HCT116 (cell line): Measurements from ENCODE around the gene MAP2K5. TPM values are rescaled to one million over a fixed set of nuclear protein-coding genes. Genes with fewer than 3 reads are reported as not detected.

Experiments
- ATAC-seq: fragments of 200-7000 bp; cut with Tn5 transposase; 2 replicates; pipeline ENCODE4 v1.9.1; 2020; ENCODE audit warnings: mild to moderate bottlenecking, moderate library complexity
- BruUV-seq: library from RNA; stranded (reverse); fragments of 400-500 nt; replicated peaks from 2 replicates; lab custom pipeline; 2021; lab: Mats Ljungman, UMichigan
- CTCF ChIA-PET: fragments of 300-600 bp; sonication (Branson Sonifier 250); formaldehyde crosslinking; loops from one replicate; lab custom pipeline; 2021; ENCODE audit warnings: antibody characterized with exemption; lab: Charles Lee
- POLR2A ChIA-PET: fragments of 300-600, 350-600 bp; sonication (Branson Sonifier 250); formaldehyde crosslinking; loops from one replicate; lab custom pipeline; 2021; ENCODE audit warnings: antibody characterized with exemption; lab: Charles Lee
- RAD21 ChIA-PET, 2 experiments: fragments of 300-600 bp; sonication (Branson Sonifier 250); formaldehyde crosslinking; loops; one replicate each; lab custom pipeline; 2023; ENCODE audit warnings: low total read pairs in 2 of 2; ENCODE audit not compliant: uncharacterized antibody in 2 of 2, unreplicated experiment in 2 of 2, low non-redundant PET in 1 of 2; lab: Charles Lee
- DNase-seq: peaks from one replicate; pipeline ENCODE4 v3.0.0-alpha.2; 2010; ENCODE audit warnings: low read depth, low spot score
- H2AFZ ChIP-seq: fragments of 200-600 bp; shearing (Covaris generic), sonication (generic); 2 replicates; pipeline ENCODE4 v1.6.1; 2017; ENCODE audit warnings: low read depth, mixed run types, mixed read lengths, antibody characterized with exemption, low read length; ENCODE audit not compliant: poor library complexity, severe bottlenecking
- H3K27ac ChIP-seq: 2 replicates; pipeline ENCODE4 v1.5.1; 2012; ENCODE audit warnings: low read depth, low read length
- H3K27me3 ChIP-seq: fragments of 200-600 bp; sonication (generic); 2 replicates; pipeline ENCODE4 v1.6.1; 2016; ENCODE audit warnings: mixed run types, low read length, mixed read lengths; ENCODE audit not compliant: insufficient read depth
- H3K36me3 ChIP-seq, 2 experiments: fragments of 200-500 bp in 1 of 2; fragments of 200-600 bp in 1 of 2; sonication (Bioruptor generic) in 1 of 2; sonication (generic) in 1 of 2; 2 replicates each; pipeline versions ENCODE4 v1.5.1 to v1.6.1; 2014 to 2016; ENCODE audit warnings: low read length in 2 of 2, inconsistent platforms in 1 of 2, mixed read lengths in 1 of 2, mixed run types in 1 of 2; ENCODE audit not compliant: insufficient read depth in 2 of 2, control insufficient read depth in 1 of 2
- H3K4me1 ChIP-seq, 2 experiments: fragments of 200-600 bp in 1 of 2; sonication (generic) in 1 of 2; 2 replicates each; pipeline versions ENCODE4 v1.5.1 to v1.6.1; 2012 to 2017; ENCODE audit warnings: low read length in 2 of 2, inconsistent platforms in 1 of 2, mild to moderate bottlenecking in 1 of 2, mixed read lengths in 1 of 2, mixed run types in 1 of 2, moderate library complexity in 1 of 2; ENCODE audit not compliant: insufficient read depth in 2 of 2, control insufficient read depth in 1 of 2
- H3K4me2 ChIP-seq: fragments of 200-600 bp; sonication (generic); 2 replicates; pipeline ENCODE4 v1.6.1; 2017; ENCODE audit warnings: mixed run types, low read length, mixed read lengths
- H3K4me3 ChIP-seq, 2 experiments: fragments of 200-600 bp in 1 of 2; sonication (generic) in 1 of 2; replicated peaks in 1 of 2; 2 replicates each; pipeline ENCODE4 v1.5.1; 2011 to 2016; ENCODE audit warnings: low read length in 2 of 2, control low read depth in 1 of 2, low read depth in 1 of 2, mild to moderate bottlenecking in 1 of 2, mixed read lengths in 1 of 2, mixed run types in 1 of 2
- H3K79me2 ChIP-seq: fragments of 200-600 bp; sonication (generic); 2 replicates; pipeline ENCODE4 v1.6.1; 2017; ENCODE audit warnings: mild to moderate bottlenecking, mixed run types, low read length, moderate library complexity, mixed read lengths; ENCODE audit not compliant: insufficient read depth
- H3K9ac ChIP-seq: fragments of 200-600 bp; sonication (generic); 2 replicates; pipeline ENCODE4 v1.6.1; 2016; ENCODE audit warnings: low read length, mixed read lengths
- H3K9me2 ChIP-seq: fragments of 200-600 bp; sonication (generic), shearing (Covaris generic); 2 replicates; pipeline ENCODE4 v1.6.1; 2017; ENCODE audit warnings: mixed run types, mild to moderate bottlenecking, moderate library complexity; ENCODE audit not compliant: insufficient read depth
- H3K9me3 ChIP-seq, 2 experiments: fragments of 200-500 bp in 1 of 2; fragments of 200-600 bp in 1 of 2; sonication (Bioruptor generic) in 1 of 2; sonication (generic) in 1 of 2; 2 replicates each; pipeline ENCODE4 v1.6.1; 2014 to 2017; ENCODE audit warnings: low read length in 2 of 2, mixed read lengths in 2 of 2, inconsistent platforms in 1 of 2, low read depth in 1 of 2, mild to moderate bottlenecking in 1 of 2, mixed run types in 1 of 2, moderate library complexity in 1 of 2; ENCODE audit not compliant: control insufficient read depth in 1 of 2, insufficient read depth in 1 of 2
- H4K20me1 ChIP-seq: fragments of 200-600 bp; sonication (generic), shearing (Covaris generic); 2 replicates; pipeline ENCODE4 v1.6.1; 2017; ENCODE audit warnings: mixed run types, mild to moderate bottlenecking, moderate library complexity; ENCODE audit not compliant: insufficient read depth
- ATF3 ChIP-seq: IDR thresholded peaks from 2 replicates; pipeline ENCODE4 v1.6.1; 2012
- CBX3 ChIP-seq: IDR thresholded peaks from 2 replicates; pipeline ENCODE4 v1.6.1; 2012; ENCODE audit warnings: low read depth
- CEBPB ChIP-seq: IDR thresholded peaks from 2 replicates; pipeline ENCODE4 v1.6.1; 2012; ENCODE audit warnings: low read depth
- ELF1 ChIP-seq: IDR thresholded peaks from 2 replicates; pipeline ENCODE4 v1.6.1; 2012; ENCODE audit warnings: low read depth, borderline replicate concordance
- FOSL1 ChIP-seq: IDR thresholded peaks from 2 replicates; pipeline ENCODE4 v1.6.1; 2012; ENCODE audit warnings: low read depth
- JUND ChIP-seq: IDR thresholded peaks from 2 replicates; pipeline ENCODE4 v1.6.1; 2012
- POLR2A ChIP-seq: IDR thresholded peaks from 2 replicates; pipeline ENCODE4 v1.7.0; 2011; ENCODE audit warnings: borderline replicate concordance; ENCODE audit not compliant: insufficient read depth, insufficient read length; ENCODE audit errors: extremely low read depth
- POLR2AphosphoS5 ChIP-seq: IDR thresholded peaks from 2 replicates; pipeline ENCODE4 v1.6.1; 2011; ENCODE audit warnings: mild to moderate bottlenecking, low read depth, low read length, moderate library complexity
- RAD21 ChIP-seq: IDR thresholded peaks from 2 replicates; pipeline ENCODE4 v1.6.1; 2012; ENCODE audit warnings: low read depth, mild to moderate bottlenecking
- REST ChIP-seq: IDR thresholded peaks from 2 replicates; pipeline ENCODE4 v1.6.1; 2012; ENCODE audit warnings: low read depth
- SIN3A ChIP-seq: IDR thresholded peaks from 2 replicates; pipeline ENCODE4 v1.6.1; 2012; ENCODE audit warnings: low read depth
- SP1 ChIP-seq: IDR thresholded peaks from 2 replicates; pipeline ENCODE4 v1.6.1; 2012; ENCODE audit warnings: low read depth
- SRF ChIP-seq: IDR thresholded peaks from 2 replicates; pipeline ENCODE4 v1.6.1; 2012; ENCODE audit warnings: low read depth
- TCF7L2 ChIP-seq: IDR thresholded peaks from 2 replicates; pipeline ENCODE4 v1.7.0; 2011; ENCODE audit warnings: borderline replicate concordance, inconsistent platforms; ENCODE audit not compliant: insufficient read depth, insufficient read length; ENCODE audit errors: extremely low read depth
- ZFX ChIP-seq: fragments of 450-650 bp; IDR thresholded peaks from 2 replicates; pipeline ENCODE4 v1.6.1; 2017
- intact Hi-C: fragments of 100-400 bp; cut with micrococcal nuclease; formaldehyde crosslinking; loops from 2 replicates; pipeline ENCODE4 v1.10.0; 2022
- total RNA-seq: library from RNA; stranded (reverse); gene quantifications from one replicate; pipeline ENCODE4 v1.2.1, GENCODE V29; 2021; ENCODE audit not compliant: unreplicated experiment

MAP2K5 gene
- total RNA-seq, 1 experiment from 2014 or later, result 15.6 TPM

- CTCF ChIA-PET, result no interaction called here
- no peak overlapping the region for H3K4me3 ChIP-seq
- peaks cover 17 to 22% of the 10 kb centered on the region in 2 experiments for H3K4me1 ChIP-seq
- no peaks in the 10 kb centered on the region for H3K36me3 ChIP-seq
- H4K20me1 ChIP-seq, result no peaks in the 10 kb centered on the region
- H3K4me2 ChIP-seq, result peak overlapping the region; percentile 58; the same call in 1 of the 2 replicates
- H3K27ac ChIP-seq, result no peak overlapping the region
- no peaks in the 10 kb centered on the region for H3K79me2 ChIP-seq
- ATAC-seq (peak; percentile 7; the same call in 1 of the 2 replicates), DNase-seq (no peak)
- no peaks in the 10 kb centered on the region for H3K27me3 ChIP-seq
- POLR2A ChIA-PET, result no interaction called here
- TF ChIP-seq SIN3A (no peak), REST (no peak), FOSL1 (no peak), ELF1 (no peak)
- H3K9me2 ChIP-seq, result no peaks in the 10 kb centered on the region
- H2AFZ ChIP-seq, result no peak overlapping the region
- RAD21 ChIA-PET, result interaction anchor here in 1 of 2 experiments (0.7 kb wide), 1 partner anchor 457 kb away, joined by 3 read pairs; no protein-coding TSS in a partner anchor
- no peak overlapping the region for H3K9ac ChIP-seq
- intact Hi-C loops, result no loop called here
- H3K9me3 ChIP-seq, result no peaks in the 10 kb centered on the region
- BruUV-seq, result no TSS peak
These were observed 307.8 kb downstream of the MAP2K5 start for GRCh38 chr15:67850336-67850735.

- H3K27me3 ChIP-seq, result no peaks in the 10 kb centered on the region
- CTCF ChIA-PET, result no interaction called here
- RAD21 ChIA-PET, result interaction anchor here in 1 of 2 experiments (0.7 kb wide), 1 partner anchor 457 kb away, joined by 3 read pairs; no protein-coding TSS in a partner anchor
- H3K4me1 ChIP-seq, result peaks cover 17 to 22% of the 10 kb centered on the region in 2 experiments
- intact Hi-C loops, result no loop called here
- DNase-seq (peak; percentile 28), ATAC-seq (peak; percentile 82)
- H4K20me1 ChIP-seq, result no peaks in the 10 kb centered on the region
- BruUV-seq, result no TSS peak
- no peak overlapping the region for H3K27ac ChIP-seq
- peak; percentile 73 for TF ChIP-seq JUND
- TF ChIP-seq POLR2A, result no peak
- TF ChIP-seq CEBPB, result peak; percentile 87
- TF ChIP-seq SRF, result no peak
- TF ChIP-seq SP1, result peak; percentile 48
- no peak for TF ChIP-seq POLR2AphosphoS5
- 0 out of 2 replicates have a peak, but pooled peaks have one; percentile 25 for TF ChIP-seq CBX3
- TF ChIP-seq FOSL1, result peak; percentile 76
- TF ChIP-seq ATF3, result 0 out of 2 replicates have a peak, but pooled peaks have one; percentile 27
- no peak for TF ChIP-seq RAD21
- peak; percentile 42 for TF ChIP-seq TCF7L2
- no peak for TF ChIP-seq ZFX
- H3K36me3 ChIP-seq, result no peaks in the 10 kb centered on the region
- no peak overlapping the region for H3K4me3 ChIP-seq
- peak overlapping the region; percentile 67 for H2AFZ ChIP-seq
- H3K9me3 ChIP-seq, result no peaks in the 10 kb centered on the region
- peak overlapping the region; percentile 58 for H3K4me2 ChIP-seq
- H3K9ac ChIP-seq, result no peak overlapping the region
- POLR2A ChIA-PET, result no interaction called here
- no peaks in the 10 kb centered on the region for H3K79me2 ChIP-seq
- H3K9me2 ChIP-seq, result no peaks in the 10 kb centered on the region
These were observed 308.6 kb downstream of the MAP2K5 start for GRCh38 chr15:67850994-67851571.
